Lung (tissue), 12 donors: ENCODE data around the gene EREG. TPM values are rescaled to one million over a fixed set of nuclear protein-coding genes. Genes with fewer than 3 reads are reported as not detected.
"Not testable (repeated sequence)": the region's sequence is repeated elsewhere in the genome, so short reads cannot be mapped to it uniquely, and the experiment has no call there.

Source experiments
- ATAC-seq: fragments of 200-7000 bp; cut with Tn5 transposase; one replicate; pipeline ENCODE4 v1.9.1; 2020; ENCODE audit warnings: moderate number of reproducible peaks; ENCODE audit not compliant: insufficient read depth, low FRiP score
- DNase-seq, 3 donors: peaks; one replicate each; pipeline ENCODE4 v3.0.0-alpha.2; 2013 to 2017
- H3K27ac ChIP-seq, 2 donors: one replicate each; pipeline ENCODE4 v1.5.1; 2013; ENCODE audit warnings: mild to moderate bottlenecking in 2 of 2, moderate library complexity in 2 of 2, control low read depth in 1 of 2, inconsistent platforms in 1 of 2, low read depth in 1 of 2, low read length in 1 of 2
- H3K27me3 ChIP-seq, 3 donors: one replicate each; pipeline ENCODE4 v1.5.1; 2013; ENCODE audit warnings: low read length in 2 of 3; ENCODE audit not compliant: control insufficient read depth in 3 of 3, insufficient read depth in 3 of 3
- H3K36me3 ChIP-seq, 4 donors: one replicate each; pipeline ENCODE4 v1.5.1; 2013; ENCODE audit warnings: low read length in 4 of 4, mild to moderate bottlenecking in 1 of 4, moderate library complexity in 1 of 4; ENCODE audit not compliant: control insufficient read depth in 4 of 4, insufficient read depth in 4 of 4
- H3K4me1 ChIP-seq, 5 donors: one replicate each; pipeline ENCODE4 v1.5.1; 2013; ENCODE audit warnings: low read length in 5 of 5, mild to moderate bottlenecking in 2 of 5, moderate library complexity in 1 of 5; ENCODE audit not compliant: control insufficient read depth in 5 of 5, insufficient read depth in 5 of 5
- H3K4me3 ChIP-seq: one replicate; pipeline ENCODE4 v1.5.1; 2013; ENCODE audit warnings: mild to moderate bottlenecking, control low read depth, moderate library complexity
- H3K9ac ChIP-seq, 2 donors: one replicate each; pipeline ENCODE4 v1.5.1; 2013; ENCODE audit warnings: low read length in 2 of 2, control low read depth in 1 of 2; ENCODE audit not compliant: insufficient read depth in 1 of 2
- H3K9me3 ChIP-seq, 4 donors: one replicate each; pipeline ENCODE4 v1.5.1; 2013; ENCODE audit warnings: low read length in 3 of 4, mild to moderate bottlenecking in 1 of 4, moderate library complexity in 1 of 4; ENCODE audit not compliant: control insufficient read depth in 4 of 4, insufficient read depth in 3 of 4
- CTCF ChIP-seq: IDR thresholded peaks from 2 replicates; pipeline ENCODE4 v1.5.1; 2012; ENCODE audit warnings: mild to moderate bottlenecking; ENCODE audit errors: control extremely low read depth, extremely low read depth
- WGBS, 2 donors: extraction: QIAGEN DNeasy Blood & Tissue Kit; methylation state at CpG; one replicate each; pipeline ENCODE4 v1.1.7; 2013; 5-methylcytosine and 5-hydroxymethylcytosine counted together
- polyA plus RNA-seq, 2 donors: library from polyadenylated mRNA; stranded (reverse); fragments of 200-250 nt; gene quantifications; one replicate each; pipeline ENCODE4 v1.2.1, GENCODE V29; 2013
- total RNA-seq, 2 donors: library from RNA; depleted of rRNA in 1 of 2; stranded (reverse); fragments of >200 nt in 1 of 2; gene quantifications; one replicate each; pipeline ENCODE4 v1.2.1, GENCODE V29; 2014 to 2021
- donor health status: control.
- donor health status: control.
- donor health status: Bipolar disorder and iron deficiency.
- donor health status: healthy.
- donor health status: DM: yes; HTN: yes; CAD: no.

Gene EREG
- total and polyA plus RNA-seq, 4 donors = 0.14 to 4.0 (median 0.34) TPM

DNA sequence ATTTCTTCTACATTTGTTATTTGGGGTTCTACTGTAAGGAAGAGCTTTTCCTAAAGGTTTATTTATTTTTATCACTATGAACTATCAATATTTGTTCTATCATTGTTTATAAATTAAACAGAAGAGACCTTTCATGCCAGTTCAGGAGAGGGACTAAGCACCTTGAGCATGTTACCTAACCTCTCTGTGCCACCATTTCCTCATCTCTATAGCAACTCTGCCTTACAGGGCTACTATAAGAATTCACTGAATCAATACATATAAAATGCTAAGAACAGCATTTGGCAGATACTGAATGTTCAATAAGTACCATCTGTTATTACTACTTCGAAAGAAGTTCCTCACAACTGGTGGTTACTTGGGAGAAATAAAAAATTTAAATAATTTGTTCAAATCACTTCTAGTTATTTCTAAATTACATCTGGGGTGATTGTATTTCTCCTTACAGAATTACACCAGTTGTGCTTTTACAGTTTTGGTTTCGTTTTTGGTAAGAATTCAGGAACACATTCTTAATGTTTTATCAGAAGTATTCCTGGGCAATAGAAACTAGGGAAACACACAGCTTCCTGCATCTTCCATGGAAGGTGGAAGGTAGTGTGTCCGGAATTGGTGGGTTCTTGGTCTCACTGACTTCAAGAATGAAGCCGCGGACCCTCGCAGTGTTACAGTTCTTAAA is 32.9 kb downstream of the EREG start:
- no peaks in the 10 kb centered on the region for H3K9me3 ChIP-seq
- H3K4me1 ChIP-seq = no peaks in the 10 kb centered on the region
- no peak overlapping the region for H3K9ac ChIP-seq
- DNase-seq = no peak
- H3K4me3 ChIP-seq = no peak overlapping the region
- H3K36me3 ChIP-seq = no peaks in the 10 kb centered on the region
- no peak for TF ChIP-seq CTCF
- peak overlapping the region in 1 of 2 donors; percentile 45 for H3K27ac ChIP-seq
- H3K27me3 ChIP-seq = no peaks in the 10 kb centered on the region
- no peak for ATAC-seq
- 49 to 69% methylated on average over 6 of the region's 6 CpGs for WGBS, 2 donors

GRCh38 chr4:74398894-74399589 is 34.1 kb downstream of the EREG start:
- H3K36me3 ChIP-seq, DNase-seq, H3K27me3 ChIP-seq, H3K9ac ChIP-seq, ATAC-seq, H3K9me3 ChIP-seq, H3K4me3 ChIP-seq, H3K27ac ChIP-seq, H3K4me1 ChIP-seq: not testable (repeated sequence)
- 92 to 95% methylated on average over 28 to 32 of the region's 32 CpGs for WGBS, 2 donors

DNA sequence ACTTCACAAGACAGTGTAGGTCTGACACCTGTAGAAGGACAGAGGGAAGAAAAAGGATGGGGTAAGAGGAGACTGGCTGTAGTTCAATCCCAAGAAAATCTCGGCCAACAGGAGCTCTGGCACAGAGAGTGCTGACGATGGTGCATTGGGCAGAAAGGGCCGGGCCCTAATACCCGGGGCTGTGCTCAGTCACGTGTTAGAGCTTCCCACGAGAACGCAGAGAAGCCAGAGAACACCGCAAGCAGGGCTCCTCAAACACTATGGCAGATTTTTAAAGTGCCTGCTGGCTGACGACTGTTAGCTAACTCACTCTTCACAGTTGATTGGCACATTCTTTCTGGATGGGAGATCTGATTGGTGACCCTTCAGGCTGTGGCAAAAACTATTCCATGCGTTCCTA is 35.5 kb downstream of the EREG start:
- Histone ChIP-seq H3K27ac (no peak overlapping the region), H3K4me1 (no peaks in the 10 kb centered on the region), H3K27me3 (no peaks in the 10 kb centered on the region), H3K36me3 (no peaks in the 10 kb centered on the region), H3K9me3 (no peaks in the 10 kb centered on the region), H3K4me3 (no peak overlapping the region), H3K9ac (no peak overlapping the region)
- ATAC-seq = no peak
- 76 to 92% methylated on average over 10 of the region's 10 CpGs for WGBS, 2 donors
- TF ChIP-seq CTCF = no peak
- no peak for DNase-seq

DNA sequence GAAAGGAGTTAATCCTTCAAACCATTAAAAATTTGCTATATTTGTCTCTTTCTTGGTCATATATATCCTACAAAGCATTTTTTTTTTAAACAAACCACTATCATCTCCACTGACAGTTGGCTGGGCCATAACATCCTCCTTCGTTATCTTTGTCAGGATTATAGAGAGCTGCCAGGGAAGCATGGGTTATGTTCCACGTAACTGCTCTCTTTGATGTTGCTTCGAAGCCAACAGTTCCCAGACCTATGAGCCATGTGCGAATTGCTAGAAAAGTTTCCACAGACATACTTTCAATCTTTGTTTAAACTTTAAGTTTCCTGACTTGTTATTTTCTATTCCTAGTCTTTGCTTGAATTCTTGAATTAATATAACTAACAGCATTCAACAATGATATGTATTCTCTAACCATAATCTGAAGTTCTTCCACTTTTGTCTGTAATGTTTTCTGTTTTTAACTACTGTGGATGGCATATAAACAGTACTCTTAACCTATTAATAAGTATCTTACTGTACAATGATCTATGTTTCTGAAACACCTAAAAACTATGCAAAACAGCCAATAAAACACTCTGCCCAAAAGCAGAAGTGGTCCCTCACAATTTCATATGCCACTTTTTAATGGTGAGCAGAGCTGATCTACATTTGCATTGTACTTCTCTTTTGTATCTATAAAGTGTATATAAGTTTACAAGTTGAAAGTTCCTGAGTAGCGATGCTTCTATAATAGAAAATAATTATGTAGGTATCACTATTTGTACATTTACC is 37.9 kb downstream of the EREG start:
- H3K4me3 ChIP-seq = no peak overlapping the region
- H3K4me1 ChIP-seq = no peaks in the 10 kb centered on the region
- 69 to 84% methylated on average over 5 of the region's 5 CpGs for WGBS, 2 donors
- no peaks in the 10 kb centered on the region for H3K27me3 ChIP-seq
- H3K9ac ChIP-seq = no peak overlapping the region
- DNase-seq (no peak), ATAC-seq (no peak)
- H3K36me3 ChIP-seq = no peaks in the 10 kb centered on the region
- TF ChIP-seq CTCF = no peak
- no peak overlapping the region for H3K27ac ChIP-seq
- H3K9me3 ChIP-seq = no peaks in the 10 kb centered on the region
